Hematopoietic multipotent progenitor cell treated with erythropoietin and hydrocortisone succinate and interleukin-3 and kit ligand, for 4 days (in vitro differentiated cells): Measurements from ENCODE around the gene NAPSA.

ENCODE experiments used
- DNase-seq: peaks from one replicate; pipeline ENCODE4 v3.0.0-alpha.2; 2015

The NAPSA gene

GRCh38 chr19:50383852-50384684, 18.6 kb upstream of the NAPSA start, which contains the start of gene POLD1:
POLD1 (plus strand) TSS chr19:50384347; CDS start chr19:50398852, 14,505 bp downstream.
- peak; percentile 100 for DNase-seq

GRCh38 chr19:50383001-50383851, 17.8 kb upstream of the NAPSA start:
- DNase-seq, result no peak

- DNase-seq, result no peak
Observed at GRCh38 chr19:50381881-50382729, 16.7 kb upstream of the NAPSA start.

- no peak for DNase-seq
Observed at GRCh38 chr19:50380751-50381151, 15.3 kb upstream of the NAPSA start.

- DNase-seq, result no peak
Observed at GRCh38 chr19:50380137-50380536, 14.7 kb upstream of the NAPSA start.

GRCh38 chr19:50379602-50380001, 14.2 kb upstream of the NAPSA start:
- no peak for DNase-seq

GRCh38 chr19:50378863-50379236, 13.4 kb upstream of the NAPSA start:
- no peak for DNase-seq

GRCh38 chr19:50378169-50378862, 12.9 kb upstream of the NAPSA start:
- no peak for DNase-seq

GRCh38 chr19:50377517-50377916, 12.1 kb upstream of the NAPSA start:
- DNase-seq, result peak; percentile 76

GRCh38 chr19:50377051-50377461, 11.6 kb upstream of the NAPSA start:
- DNase-seq, result peak; percentile 77

GRCh38 chr19:50376166-50377050, 11.0 kb upstream of the NAPSA start, which contains the start of gene NR1H2:
NR1H2 (plus strand) TSS chr19:50376457; CDS start chr19:50377606, 1,149 bp downstream.
- peak; percentile 99 for DNase-seq

- DNase-seq, result no peak
Observed at GRCh38 chr19:50371914-50372475, 6.6 kb upstream of the NAPSA start.

- DNase-seq, result peak; percentile 94
Observed at GRCh38 chr19:50368649-50369570, 3.5 kb upstream of the NAPSA start.

GRCh38 chr19:50362656-50363424, 2.6 kb downstream of the NAPSA start:
- DNase-seq, result no peak

GRCh38 chr19:50362030-50362412, 3.4 kb downstream of the NAPSA start:
- no peak for DNase-seq

- peak; percentile 33 for DNase-seq
Observed at GRCh38 chr19:50361290-50362029, 4.0 kb downstream of the NAPSA start.

GRCh38 chr19:50359328-50359818, 6.1 kb downstream of the NAPSA start:
- no peak for DNase-seq
